A673 (cell line): ENCODE measurements around the gene FAM149A. TPM values are rescaled to one million over a fixed set of nuclear protein-coding genes. Genes with fewer than 3 reads are reported as not detected.
A peak's percentile ranks its signal among the peaks of the same experiment; 100 is the strongest.

Experiments used
- BruUV-seq: library from RNA; stranded (reverse); fragments of 400-500 nt; replicated peaks from 2 replicates; lab custom pipeline; 2021; lab: Mats Ljungman, UMichigan
- CTCF ChIA-PET: fragments of 300-600 bp; sonication (Branson Sonifier 250); formaldehyde crosslinking; loops from one replicate; lab custom pipeline; 2022; ENCODE audit warnings: antibody characterized with exemption; lab: Charles Lee
- POLR2A ChIA-PET: fragments of 300-600 bp; sonication (Branson Sonifier 250); formaldehyde crosslinking; loops from one replicate; lab custom pipeline; 2022; ENCODE audit warnings: antibody characterized with exemption; ENCODE audit not compliant: low non-redundant PET; lab: Charles Lee
- DNase-seq: peaks from one replicate; pipeline ENCODE4 v3.0.0-alpha.2; 2015; ENCODE audit warnings: low spot score
- H3K27ac ChIP-seq: fragments of 200-600 bp; sonication (generic); 2 replicates; pipeline ENCODE4 v1.5.1; 2016; ENCODE audit warnings: mixed run types, low read depth, mild to moderate bottlenecking, mixed read lengths, antibody characterized with exemption, low read length; ENCODE audit not compliant: poor library complexity, severe bottlenecking
- H3K27me3 ChIP-seq: fragments of 200-600 bp; sonication (generic); replicated peaks from 2 replicates; pipeline ENCODE4 v1.6.1; 2017; ENCODE audit warnings: mixed run types, low read depth, mild to moderate bottlenecking, mixed read lengths, antibody characterized with exemption, low read length; ENCODE audit not compliant: insufficient read depth, poor library complexity
- H3K36me3 ChIP-seq: fragments of 200-600 bp; sonication (generic); 2 replicates; pipeline ENCODE4 v1.6.1; 2016; ENCODE audit warnings: mixed run types, mild to moderate bottlenecking, mixed read lengths, antibody characterized with exemption, low read length; ENCODE audit not compliant: insufficient read depth, poor library complexity, severe bottlenecking
- H3K4me1 ChIP-seq: fragments of 200-600 bp; sonication (generic); 2 replicates; pipeline ENCODE4 v1.6.1; 2017; ENCODE audit warnings: mixed run types, mild to moderate bottlenecking, mixed read lengths, antibody characterized with exemption, low read length; ENCODE audit not compliant: insufficient read depth, poor library complexity, severe bottlenecking
- H3K4me3 ChIP-seq: fragments of 200-600 bp; sonication (generic); 2 replicates; pipeline ENCODE4 v1.5.1; 2016; ENCODE audit warnings: low read depth, mixed run types, mild to moderate bottlenecking, mixed read lengths, low read length; ENCODE audit not compliant: poor library complexity, severe bottlenecking
- H3K9me3 ChIP-seq: fragments of 200-600 bp; sonication (generic); 2 replicates; pipeline ENCODE4 v1.6.1; 2016; ENCODE audit warnings: mixed run types, low read depth, mild to moderate bottlenecking, mixed read lengths, antibody characterized with exemption, low read length; ENCODE audit not compliant: poor library complexity, severe bottlenecking
- EZH2 ChIP-seq: fragments of 200-600 bp; sonication (generic); IDR thresholded peaks from 2 replicates; pipeline ENCODE4 v1.6.1; 2017; ENCODE audit warnings: borderline replicate concordance, low read depth, mild to moderate bottlenecking, mixed read lengths, antibody characterized with exemption, low read length; ENCODE audit not compliant: poor library complexity, severe bottlenecking
- intact Hi-C: fragments of 100-400 bp; cut with micrococcal nuclease; formaldehyde crosslinking; loops from one replicate; pipeline ENCODE4 v1.10.0; 2022; ENCODE audit not compliant: unreplicated experiment
- total RNA-seq: library from RNA; stranded (reverse); gene quantifications from 2 replicates; pipeline ENCODE4 v1.2.3, GENCODE V29; 2021
- TF ChIP-seq, protein P1 (sequence below): fragments of 300-800, 200-600 bp; sonication (generic); conservative IDR thresholded peaks from 2 replicates; pipeline ENCODE4 v1.5.1; 2017; ENCODE audit warnings: low read depth, mild to moderate bottlenecking, antibody characterized with exemption, low read length, moderate library complexity, mixed read lengths

Gene FAM149A
- total RNA-seq, 1 experiment from 2014 or later = 0.90 TPM

GRCh38 chr4:186078981-186079638 is 25.4 kb upstream of the FAM149A start:
- intact Hi-C loops = no loop called here
- no peak for TF ChIP-seq EZH2
- TF ChIP-seq, protein P1, sequence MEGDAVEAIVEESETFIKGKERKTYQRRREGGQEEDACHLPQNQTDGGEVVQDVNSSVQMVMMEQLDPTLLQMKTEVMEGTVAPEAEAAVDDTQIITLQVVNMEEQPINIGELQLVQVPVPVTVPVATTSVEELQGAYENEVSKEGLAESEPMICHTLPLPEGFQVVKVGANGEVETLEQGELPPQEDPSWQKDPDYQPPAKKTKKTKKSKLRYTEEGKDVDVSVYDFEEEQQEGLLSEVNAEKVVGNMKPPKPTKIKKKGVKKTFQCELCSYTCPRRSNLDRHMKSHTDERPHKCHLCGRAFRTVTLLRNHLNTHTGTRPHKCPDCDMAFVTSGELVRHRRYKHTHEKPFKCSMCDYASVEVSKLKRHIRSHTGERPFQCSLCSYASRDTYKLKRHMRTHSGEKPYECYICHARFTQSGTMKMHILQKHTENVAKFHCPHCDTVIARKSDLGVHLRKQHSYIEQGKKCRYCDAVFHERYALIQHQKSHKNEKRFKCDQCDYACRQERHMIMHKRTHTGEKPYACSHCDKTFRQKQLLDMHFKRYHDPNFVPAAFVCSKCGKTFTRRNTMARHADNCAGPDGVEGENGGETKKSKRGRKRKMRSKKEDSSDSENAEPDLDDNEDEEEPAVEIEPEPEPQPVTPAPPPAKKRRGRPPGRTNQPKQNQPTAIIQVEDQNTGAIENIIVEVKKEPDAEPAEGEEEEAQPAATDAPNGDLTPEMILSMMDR = no peak
- Histone ChIP-seq H3K27me3 (no peaks in the 10 kb centered on the region), H3K36me3 (no peaks in the 10 kb centered on the region), H3K27ac (peak overlapping the region; percentile 16), H3K9me3 (no peaks in the 10 kb centered on the region), H3K4me1 (peaks cover 5% of the 10 kb centered on the region), H3K4me3 (no peak overlapping the region)
- POLR2A ChIA-PET = interaction anchor here (0.7 kb wide), 1 partner anchor 19 kb away, joined by 3 read pairs; no protein-coding TSS in a partner anchor
- BruUV-seq = no TSS peak
- peak; percentile 34 for DNase-seq
- CTCF ChIA-PET = interaction anchor here (0.6 kb wide), 1 partner anchor 61 kb away, joined by 6 read pairs; no protein-coding TSS in a partner anchor

GRCh38 chr4:186079694-186080093 is 24.8 kb upstream of the FAM149A start:
- no peak for TF ChIP-seq EZH2
- TF ChIP-seq, protein P1 = no peak
- H3K27ac ChIP-seq = peak overlapping the region; percentile 16
- CTCF ChIA-PET = no interaction called here
- no peak overlapping the region for H3K4me3 ChIP-seq
- H3K27me3 ChIP-seq = no peaks in the 10 kb centered on the region
- no peaks in the 10 kb centered on the region for H3K9me3 ChIP-seq
- peaks cover 5% of the 10 kb centered on the region for H3K4me1 ChIP-seq
- no peak for DNase-seq
- no TSS peak for BruUV-seq
- intact Hi-C loops = no loop called here
- POLR2A ChIA-PET = interaction anchor here (0.7 kb wide), 1 partner anchor 19 kb away, joined by 3 read pairs; no protein-coding TSS in a partner anchor
- no peaks in the 10 kb centered on the region for H3K36me3 ChIP-seq

DNA sequence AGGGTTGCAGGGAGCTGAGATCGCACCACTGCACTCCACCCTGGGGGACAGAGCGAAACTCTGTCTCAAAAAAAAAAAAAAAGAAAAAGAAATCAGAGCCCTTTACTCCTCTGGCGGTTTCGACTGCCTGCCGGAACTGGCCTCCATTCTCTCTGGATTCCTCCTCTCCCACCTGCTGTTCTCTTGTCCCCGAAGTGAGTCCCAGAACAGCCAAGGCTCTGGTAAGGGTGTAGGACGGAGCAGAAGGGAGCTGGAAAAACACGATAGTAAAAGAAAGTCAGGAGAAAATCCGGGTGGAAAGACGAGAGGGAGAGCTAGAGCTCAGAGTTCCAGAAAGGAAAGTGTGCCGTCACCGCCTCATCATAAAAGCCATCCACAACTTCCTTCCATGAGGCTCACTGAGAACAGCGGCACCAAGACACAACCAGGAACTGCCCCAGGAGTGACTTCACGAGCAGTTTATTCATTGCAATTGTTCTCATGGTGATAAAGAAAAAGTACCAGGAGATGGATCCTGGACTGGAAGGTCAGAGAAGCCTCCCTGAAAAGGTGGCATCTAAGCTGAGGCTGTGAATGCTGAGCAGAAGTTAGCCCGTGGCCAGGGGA is 23.2 kb upstream of the FAM149A start:
- intact Hi-C loops = no loop called here
- no peaks in the 10 kb centered on the region for H3K36me3 ChIP-seq
- TF ChIP-seq EZH2 = no peak
- TF ChIP-seq, protein P1 = no peak
- H3K27ac ChIP-seq = no peak overlapping the region
- H3K4me3 ChIP-seq = no peak overlapping the region
- POLR2A ChIA-PET = no interaction called here
- H3K9me3 ChIP-seq = no peaks in the 10 kb centered on the region
- H3K27me3 ChIP-seq = no peaks in the 10 kb centered on the region
- no TSS peak for BruUV-seq
- peak; percentile 37 for DNase-seq
- CTCF ChIA-PET = interaction anchor here (0.6 kb wide), 1 partner anchor 18 kb away, joined by 6 read pairs; no protein-coding TSS in a partner anchor
- H3K4me1 ChIP-seq = peaks cover 5% of the 10 kb centered on the region
